22Rv1 (cell line): ENCODE results near the gene NEDD4L.

ENCODE experiments used
- CTCF ChIP-seq: fragments of 450-650 bp; IDR thresholded peaks from 2 replicates; pipeline ENCODE4 v1.5.1; 2017; ENCODE audit warnings: mild to moderate bottlenecking
- ZFX ChIP-seq: fragments of 450-650 bp; IDR thresholded peaks from 2 replicates; pipeline ENCODE4 v1.6.1; 2017; ENCODE audit warnings: antibody characterized with exemption, borderline replicate concordance

GRCh38 chr18:58409802-58410445 is 365.9 kb downstream of the NEDD4L start:
- TF ChIP-seq CTCF (no peak), ZFX (no peak)
